ENCODE results near the gene KLHL22.

The KLHL22 gene

DNA sequence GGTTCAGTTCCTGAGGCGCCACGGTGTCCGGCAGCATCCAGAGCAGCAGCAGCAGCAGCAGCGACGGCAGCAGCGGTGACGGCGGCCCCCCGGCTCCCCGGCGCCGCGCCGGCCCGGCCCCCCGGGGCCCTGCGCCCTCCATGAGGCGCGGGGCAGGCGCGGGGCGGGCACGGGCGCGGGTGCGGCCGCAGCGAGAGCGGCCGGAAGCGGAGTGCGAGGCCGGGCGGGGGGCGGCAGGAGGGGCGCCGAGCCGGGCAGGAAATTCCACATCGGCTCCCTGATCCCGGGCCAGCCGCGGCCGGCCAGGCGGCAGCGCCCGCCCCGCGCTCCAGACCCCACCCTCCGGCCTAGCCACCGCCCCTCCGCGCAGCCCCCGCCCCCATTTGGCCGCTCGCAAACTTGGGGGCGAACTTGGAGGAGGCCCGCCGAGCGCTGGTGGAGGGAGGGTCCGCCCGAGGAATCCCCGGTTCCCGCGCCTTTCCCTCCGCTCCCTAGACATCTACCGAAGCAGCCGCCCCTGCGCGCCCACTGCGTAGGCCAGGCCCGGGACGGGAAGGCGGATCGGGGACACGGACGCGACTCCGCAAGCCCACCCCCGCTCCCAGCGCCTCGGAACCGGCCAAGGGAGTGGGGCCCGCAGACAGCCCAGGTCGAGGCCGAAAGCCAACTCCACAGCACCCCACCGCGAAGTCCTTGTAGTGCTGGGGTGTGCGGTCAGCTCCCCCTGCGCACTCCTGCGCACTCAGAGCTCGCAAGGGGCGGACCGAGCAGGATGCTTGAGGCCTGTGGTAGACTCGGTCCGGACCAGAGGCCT is 57.8 kb downstream of the KLHL22 start, which contains the start of gene SCARF2:
Gene SCARF2, minus strand, starts transcription at position 213 of the 814 bp plus-strand sequence. Its CDS starts 71 bp downstream, at position 142.
- TF ChIP-seq, protein P1, sequence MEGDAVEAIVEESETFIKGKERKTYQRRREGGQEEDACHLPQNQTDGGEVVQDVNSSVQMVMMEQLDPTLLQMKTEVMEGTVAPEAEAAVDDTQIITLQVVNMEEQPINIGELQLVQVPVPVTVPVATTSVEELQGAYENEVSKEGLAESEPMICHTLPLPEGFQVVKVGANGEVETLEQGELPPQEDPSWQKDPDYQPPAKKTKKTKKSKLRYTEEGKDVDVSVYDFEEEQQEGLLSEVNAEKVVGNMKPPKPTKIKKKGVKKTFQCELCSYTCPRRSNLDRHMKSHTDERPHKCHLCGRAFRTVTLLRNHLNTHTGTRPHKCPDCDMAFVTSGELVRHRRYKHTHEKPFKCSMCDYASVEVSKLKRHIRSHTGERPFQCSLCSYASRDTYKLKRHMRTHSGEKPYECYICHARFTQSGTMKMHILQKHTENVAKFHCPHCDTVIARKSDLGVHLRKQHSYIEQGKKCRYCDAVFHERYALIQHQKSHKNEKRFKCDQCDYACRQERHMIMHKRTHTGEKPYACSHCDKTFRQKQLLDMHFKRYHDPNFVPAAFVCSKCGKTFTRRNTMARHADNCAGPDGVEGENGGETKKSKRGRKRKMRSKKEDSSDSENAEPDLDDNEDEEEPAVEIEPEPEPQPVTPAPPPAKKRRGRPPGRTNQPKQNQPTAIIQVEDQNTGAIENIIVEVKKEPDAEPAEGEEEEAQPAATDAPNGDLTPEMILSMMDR (IDR thresholded peaks at IDR 0.05; ENCODE audit: low read length, missing control alignments): no peak
- peak within 1 kb of the TSS; percentile 90 for H3K4me3 ChIP-seq (replicated peaks; ENCODE audit: low read depth, low read length)
- peak; percentile 62 for DNase-seq (ENCODE audit: low read depth)

DNA sequence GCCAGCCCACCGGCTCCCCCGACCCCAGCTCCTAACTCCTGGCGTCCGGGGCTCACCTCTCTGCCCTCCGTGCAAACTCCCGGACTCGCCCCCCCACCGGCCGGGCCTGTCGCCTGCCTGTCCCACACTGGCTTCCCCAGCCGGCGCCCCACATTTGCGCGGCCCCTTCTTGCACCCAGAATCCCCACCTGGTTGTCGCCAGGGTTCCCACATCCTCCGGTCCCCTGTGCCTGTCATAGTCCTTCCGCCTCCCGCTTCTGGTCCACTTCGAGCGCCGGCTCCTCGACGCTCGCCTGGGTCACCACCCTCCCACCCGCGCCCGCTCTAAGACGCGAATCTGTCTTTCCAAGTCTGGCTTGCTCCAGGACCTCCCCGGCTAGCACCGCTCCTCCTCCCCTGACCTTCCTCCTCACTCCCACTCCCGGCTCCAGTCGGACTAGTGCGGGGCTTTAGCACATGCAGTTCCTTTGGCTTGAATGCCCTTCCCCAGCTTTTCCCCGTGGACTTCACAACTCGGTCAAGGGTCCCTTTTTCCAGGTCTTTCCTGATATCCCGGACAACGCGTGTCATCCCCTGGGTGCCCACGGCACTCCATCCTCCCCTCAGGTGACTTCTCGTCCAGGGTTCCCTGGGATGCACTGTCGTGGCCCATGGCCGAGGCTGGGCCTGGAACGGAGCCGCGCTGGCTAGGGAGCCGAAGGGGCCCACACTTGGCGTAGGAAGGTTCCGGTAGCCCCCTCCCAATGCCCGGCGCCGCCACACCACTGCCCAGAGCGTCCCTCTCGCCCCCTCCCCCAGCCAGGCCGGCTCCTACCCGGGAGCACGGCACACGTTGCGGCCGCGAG is 58.6 kb downstream of the KLHL22 start:
- peak overlapping the region; percentile 90 for H3K4me3 ChIP-seq (replicated peaks; ENCODE audit: low read depth, low read length)
- TF ChIP-seq, protein P1 (IDR thresholded peaks at IDR 0.05; ENCODE audit: low read length, missing control alignments): no peak
- peak; percentile 49 for DNase-seq (ENCODE audit: low read depth)

DNA sequence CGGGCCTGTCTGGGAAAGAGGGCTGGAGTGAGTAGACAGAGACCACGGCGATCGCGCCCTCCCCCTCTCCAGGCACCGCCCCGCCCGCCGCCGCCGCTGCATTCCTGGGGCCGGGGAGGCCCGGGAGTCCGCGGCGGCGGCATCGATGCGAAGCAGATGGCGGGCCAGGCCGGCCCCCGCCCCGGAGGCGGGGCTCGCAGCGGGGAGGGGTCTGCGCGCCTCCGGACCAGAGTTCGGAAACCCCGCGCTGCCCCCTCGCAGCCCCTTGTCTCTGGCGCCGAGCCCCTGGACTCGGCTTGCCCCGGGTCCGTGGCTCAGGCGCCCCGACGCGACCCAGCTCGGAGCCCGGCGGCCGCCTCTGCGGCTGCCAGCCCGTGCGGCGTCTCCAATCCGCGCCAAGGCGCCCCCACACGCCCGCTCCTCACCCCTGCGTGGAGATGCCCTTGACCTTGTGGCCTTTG is 59.3 kb downstream of the KLHL22 start:
- peak overlapping the region; percentile 90 for H3K4me3 ChIP-seq (replicated peaks; ENCODE audit: low read depth, low read length)
- peak; percentile 33 for DNase-seq (ENCODE audit: low read depth)
- TF ChIP-seq, protein P1 (IDR thresholded peaks at IDR 0.05; ENCODE audit: low read length, missing control alignments): no peak

DNA sequence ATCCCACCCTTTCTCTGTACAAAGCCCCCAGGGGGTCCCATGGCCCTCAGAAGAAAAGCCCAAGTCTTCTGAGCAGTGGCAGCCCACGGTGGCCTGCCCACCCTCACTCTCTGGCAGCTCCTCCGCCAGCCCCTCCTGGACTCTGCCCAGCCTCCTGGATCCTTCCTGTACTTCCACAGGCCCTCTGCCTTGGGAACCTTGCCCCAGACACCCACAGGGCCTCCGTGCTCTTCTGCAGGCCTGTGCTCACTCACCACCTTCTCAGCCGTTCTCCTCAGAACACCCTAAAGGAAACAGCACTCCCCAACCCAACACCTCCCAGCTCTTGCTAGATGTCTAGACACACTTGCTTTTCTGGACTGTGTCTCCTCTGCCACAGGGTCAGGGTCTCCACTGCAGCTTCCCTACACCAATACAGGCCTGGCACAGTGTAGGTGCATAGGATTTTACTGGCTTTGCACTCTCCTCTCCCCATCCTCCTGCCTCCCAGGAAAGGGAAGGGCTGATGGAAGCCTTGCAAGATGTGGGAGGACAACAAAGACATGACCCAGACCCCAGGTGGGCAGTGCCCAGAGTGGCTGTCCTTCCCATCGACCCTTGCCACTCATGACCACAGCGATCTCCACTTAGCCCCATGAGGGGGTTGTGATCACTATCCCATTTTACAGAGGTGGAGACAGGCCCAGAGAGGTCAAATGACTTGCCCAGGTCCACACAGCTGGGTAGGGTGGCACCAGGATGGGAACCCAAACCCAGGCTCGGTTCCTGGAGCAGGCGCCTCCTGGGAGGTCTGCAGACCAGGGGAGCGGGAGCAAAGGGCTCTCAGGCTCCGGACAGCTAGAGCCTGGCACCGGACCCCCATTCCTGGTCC is 59.9 kb downstream of the KLHL22 start:
- H3K4me3 ChIP-seq (replicated peaks; ENCODE audit: low read depth, low read length): peak overlapping the region; percentile 90
- no peak for DNase-seq (ENCODE audit: low read depth)
- TF ChIP-seq, protein P1 (IDR thresholded peaks at IDR 0.05; ENCODE audit: low read length, missing control alignments): no peak

DNA sequence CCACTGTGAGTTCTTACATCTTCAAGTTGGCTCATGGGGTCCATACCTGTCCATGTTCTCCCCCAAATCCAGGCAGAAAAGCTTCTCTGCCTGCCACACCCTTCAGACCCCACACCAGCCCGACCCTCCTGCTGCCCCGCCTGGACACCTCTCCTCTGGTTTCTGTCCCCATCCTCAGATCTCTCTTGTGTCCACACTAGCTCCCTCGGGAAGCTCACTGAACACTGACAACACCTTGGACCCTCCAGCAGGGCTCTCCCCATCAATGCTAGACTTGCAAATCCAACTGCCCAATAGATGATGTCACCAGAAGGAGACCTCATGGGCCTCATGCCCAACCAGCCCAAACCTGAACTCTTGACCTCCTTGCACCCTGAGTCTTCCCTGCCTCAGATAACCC is 60.8 kb downstream of the KLHL22 start:
- H3K4me3 ChIP-seq (replicated peaks; ENCODE audit: low read depth, low read length): no peak overlapping the region
- TF ChIP-seq, protein P1 (IDR thresholded peaks at IDR 0.05; ENCODE audit: low read length, missing control alignments): no peak
- no peak for DNase-seq (ENCODE audit: low read depth)

DNA sequence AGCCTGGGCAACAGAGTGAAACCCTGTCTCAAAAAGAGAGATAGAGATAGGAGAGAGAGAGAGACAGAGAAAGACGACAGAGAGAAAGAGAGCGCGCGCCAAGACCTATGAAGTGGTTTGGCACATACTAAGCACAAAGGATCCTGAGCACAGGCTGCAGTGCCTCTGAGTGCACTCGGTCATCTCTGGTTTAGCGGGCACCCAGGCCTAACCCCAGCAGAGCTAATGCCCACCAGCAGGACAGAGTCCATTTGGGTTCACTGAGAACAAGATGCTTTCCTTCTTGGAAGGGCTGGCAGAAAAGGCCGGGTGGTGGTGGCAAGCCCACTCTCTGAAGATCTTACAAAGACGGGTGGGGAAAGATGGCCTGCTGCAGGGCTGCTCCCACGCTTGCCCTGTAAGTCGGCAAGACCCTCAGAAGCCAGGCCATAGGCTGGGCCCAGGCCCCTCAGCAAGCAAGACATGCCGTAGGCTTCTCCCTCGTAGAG is 61.3 kb downstream of the KLHL22 start:
- TF ChIP-seq, protein P1 (IDR thresholded peaks at IDR 0.05; ENCODE audit: low read length, missing control alignments): no peak
- no peak for DNase-seq (ENCODE audit: low read depth)
- H3K4me3 ChIP-seq (replicated peaks; ENCODE audit: low read depth, low read length): no peak overlapping the region

Measured in fibroblast of pulmonary artery (primary cell).